CD8-positive, alpha-beta memory T cell (primary cell): ENCODE results near the gene CLIC1. TPM values are rescaled to one million over a fixed set of nuclear protein-coding genes. Genes with fewer than 3 reads are reported as not detected.

ENCODE experiments used
- CTCF ChIA-PET: fragments of 350-600 bp; sonication (Branson Sonifier 250); formaldehyde crosslinking; loops from one replicate; lab custom pipeline; 2021; ENCODE audit warnings: antibody characterized with exemption; lab: Charles Lee
- POLR2A ChIA-PET: fragments of 350-600 bp; sonication (Branson Sonifier 250); formaldehyde crosslinking; loops from one replicate; lab custom pipeline; 2021; ENCODE audit warnings: antibody characterized with exemption; lab: Charles Lee
- DNase-seq, 5 donors: peaks; one replicate each; pipeline versions ENCODE4 v3.0.0 to v3.0.0-alpha.2; 2020 to 2022; ENCODE audit warnings: mixed read lengths in 1 of 5
- H3K27ac ChIP-seq: one replicate; pipeline ENCODE4 v1.7.0; 2013; ENCODE audit warnings: low read depth, mild to moderate bottlenecking, low read length, moderate library complexity
- H3K27me3 ChIP-seq: 2 replicates; pipeline ENCODE4 v1.7.0; 2013; ENCODE audit warnings: low read length, mild to moderate bottlenecking; ENCODE audit not compliant: insufficient read depth, poor library complexity, severe bottlenecking
- H3K36me3 ChIP-seq: 2 replicates; pipeline ENCODE4 v1.7.0; 2013; ENCODE audit warnings: mild to moderate bottlenecking, low read length, moderate library complexity; ENCODE audit not compliant: insufficient read depth
- H3K4me1 ChIP-seq: 2 replicates; pipeline ENCODE4 v1.7.0; 2013; ENCODE audit warnings: mild to moderate bottlenecking, low read length, moderate library complexity; ENCODE audit not compliant: insufficient read depth
- H3K4me3 ChIP-seq: 2 replicates; pipeline ENCODE4 v1.7.0; 2013; ENCODE audit warnings: mild to moderate bottlenecking, low read length
- H3K9me3 ChIP-seq: 2 replicates; pipeline ENCODE4 v1.7.0; 2013; ENCODE audit warnings: mild to moderate bottlenecking, low read length
- H3K27ac Mint-ChIP-seq, 8 donors: one replicate each; pipeline ENCODE4 v1.8.0; 2020 to 2021; ENCODE audit warnings: mixed read lengths in 8 of 8, mild to moderate bottlenecking in 6 of 8, inconsistent platforms in 3 of 8, moderate library complexity in 3 of 8
- H3K27me3 Mint-ChIP-seq, 2 donors: one replicate each; pipeline ENCODE4 v1.8.0; 2020 to 2021; ENCODE audit warnings: mixed read lengths in 2 of 2, mild to moderate bottlenecking in 1 of 2, moderate library complexity in 1 of 2
- H3K36me3 Mint-ChIP-seq, 3 donors: one replicate each; pipeline ENCODE4 v1.8.0; 2020 to 2021; ENCODE audit warnings: mixed read lengths in 3 of 3, inconsistent platforms in 1 of 3, mild to moderate bottlenecking in 1 of 3
- H3K4me1 Mint-ChIP-seq, 3 donors: one replicate each; pipeline ENCODE4 v1.8.0; 2020 to 2021; ENCODE audit warnings: mixed read lengths in 3 of 3, inconsistent platforms in 1 of 3, mild to moderate bottlenecking in 1 of 3
- H3K4me3 Mint-ChIP-seq, 7 donors: one replicate each; pipeline ENCODE4 v1.8.0; 2020 to 2021; ENCODE audit warnings: mixed read lengths in 7 of 7, mild to moderate bottlenecking in 6 of 7, moderate library complexity in 4 of 7, inconsistent platforms in 2 of 7
- H3K9me3 Mint-ChIP-seq, 5 donors: one replicate each; pipeline ENCODE4 v1.8.0; 2020 to 2022; ENCODE audit warnings: mixed read lengths in 5 of 5, mild to moderate bottlenecking in 3 of 5, moderate library complexity in 2 of 5, inconsistent platforms in 1 of 5
- polyA plus RNA-seq: library from polyadenylated mRNA; unstranded; fragments of 300-500 nt; fragmentation: Illumina TruSeq; gene quantifications from one replicate; pipeline ENCODE4 v1.2.3, GENCODE V29; 2021
- total RNA-seq, 2 experiments: library from RNA; stranded (reverse); gene quantifications; one replicate each; pipeline ENCODE4 v1.2.3, GENCODE V29; 2021

The CLIC1 gene
- total and polyA plus RNA-seq, 3 experiments from 2014 or later, result 377 to 657 (median 377) TPM

GRCh38 chr6:31708224-31708623 is 28.1 kb downstream of the CLIC1 start:
- no peak overlapping the region for H3K4me3 Mint-ChIP-seq
- POLR2A ChIA-PET, result no interaction called here
- Histone ChIP-seq H3K27ac (no peak overlapping the region), H3K27me3 (no peaks in the 10 kb centered on the region), H3K36me3 (no peaks in the 10 kb centered on the region), H3K9me3 (no peaks in the 10 kb centered on the region), H3K4me3 (no peak overlapping the region), H3K4me1 (peaks cover 13% of the 10 kb centered on the region)
- peaks cover 0 to 2% (median 0%) of the 10 kb centered on the region in 3 donors for H3K36me3 Mint-ChIP-seq
- CTCF ChIA-PET, result interaction anchor here (0.7 kb wide), 1 partner anchor 119 kb away, joined by 4 read pairs; the partner anchor contains the start of gene HSPA1B
- no peaks in the 10 kb centered on the region for H3K9me3 Mint-ChIP-seq
- H3K27ac Mint-ChIP-seq, result no peak overlapping the region
- H3K27me3 Mint-ChIP-seq, result peaks cover 0 to 1% of the 10 kb centered on the region in 2 donors
- peaks cover 14 to 25% (median 22%) of the 10 kb centered on the region in 3 donors for H3K4me1 Mint-ChIP-seq
- no peak for DNase-seq

GRCh38 chr6:31707701-31708100 is 28.6 kb downstream of the CLIC1 start:
- H3K27me3 Mint-ChIP-seq, result peaks cover 0 to 1% of the 10 kb centered on the region in 2 donors
- no peaks in the 10 kb centered on the region for H3K27me3 ChIP-seq

GRCh38 chr6:31706599-31706998 is 29.7 kb downstream of the CLIC1 start, which contains the start of gene LY6G6F:
TSS of gene LY6G6F (plus strand) at chr6:31706866. CDS start at chr6:31706907, 41 bp downstream.
- Histone ChIP-seq H3K4me3 (no peak within 1 kb of the TSS), H3K36me3 (no peaks in the 10 kb centered on the region), H3K9me3 (no peaks in the 10 kb centered on the region), H3K4me1 (peaks cover 20% of the 10 kb centered on the region), H3K27ac (peak within 1 kb of the TSS; percentile 24), H3K27me3 (no peaks in the 10 kb centered on the region)
- Mint-ChIP-seq H3K27ac (no peak within 1 kb of the TSS), H3K9me3 (no peaks in the 10 kb centered on the region), H3K36me3 (peaks cover 0 to 12% (median 0%) of the 10 kb centered on the region in 3 donors), H3K4me3 (peak within 1 kb of the TSS in 1 of 7 donors; percentile 49), H3K4me1 (peaks cover 24 to 32% (median 31%) of the 10 kb centered on the region in 3 donors), H3K27me3 (peaks cover 0 to 1% of the 10 kb centered on the region in 2 donors)
- no peak for DNase-seq
- ChIA-PET POLR2A (no interaction called here), CTCF (no interaction called here)

More at GRCh38 chr6:31707701-31708100, 28.6 kb downstream of the CLIC1 start:
- peaks cover 16 to 28% (median 25%) of the 10 kb centered on the region in 3 donors for H3K4me1 Mint-ChIP-seq
- Histone ChIP-seq H3K4me3 (no peak overlapping the region), H3K27ac (no peak overlapping the region), H3K9me3 (no peaks in the 10 kb centered on the region), H3K4me1 (peaks cover 13% of the 10 kb centered on the region), H3K36me3 (no peaks in the 10 kb centered on the region)
- H3K27ac Mint-ChIP-seq, result no peak overlapping the region
- ChIA-PET CTCF (no interaction called here), POLR2A (no interaction called here)
- peak in 1 of 5 donors; percentile 30 for DNase-seq
- peaks cover 0 to 6% (median 0%) of the 10 kb centered on the region in 3 donors for H3K36me3 Mint-ChIP-seq
- H3K9me3 Mint-ChIP-seq, result no peaks in the 10 kb centered on the region
- no peak overlapping the region for H3K4me3 Mint-ChIP-seq

GRCh38 chr6:31705931-31706330 is 30.4 kb downstream of the CLIC1 start:
- H3K4me3 Mint-ChIP-seq, result no peak overlapping the region
- no peaks in the 10 kb centered on the region for H3K27me3 ChIP-seq
- peaks cover 0 to 1% of the 10 kb centered on the region in 2 donors for H3K27me3 Mint-ChIP-seq
- no peaks in the 10 kb centered on the region for H3K9me3 Mint-ChIP-seq
- peaks cover 0 to 16% (median 1%) of the 10 kb centered on the region in 3 donors for H3K36me3 Mint-ChIP-seq
- H3K4me3 ChIP-seq, result no peak overlapping the region
- CTCF ChIA-PET, result no interaction called here
- no peak overlapping the region for H3K27ac ChIP-seq
- peaks cover 26 to 32% (median 32%) of the 10 kb centered on the region in 3 donors for H3K4me1 Mint-ChIP-seq
- POLR2A ChIA-PET, result no interaction called here
- no peak for DNase-seq
- H3K4me1 ChIP-seq, result peaks cover 23% of the 10 kb centered on the region
- no peaks in the 10 kb centered on the region for H3K36me3 ChIP-seq
- no peaks in the 10 kb centered on the region for H3K9me3 ChIP-seq
- no peak overlapping the region for H3K27ac Mint-ChIP-seq

- peak within 1 kb of the TSS; percentile 98 for H3K27ac ChIP-seq
- POLR2A ChIA-PET, result interaction anchor here (0.6 to 1.8 kb wide), 13 partner anchors 33 to 1057 kb away, joined by 3 to 13 read pairs (median 7); partner anchors contain the start of genes BAG6, CLIC1, CSNK2B and DXO
- H3K27ac Mint-ChIP-seq, result peak within 1 kb of the TSS; percentile 88 to 100 (median 96)
- H3K36me3 ChIP-seq, result peaks cover 9% of the 10 kb centered on the region
- no peaks in the 10 kb centered on the region for H3K9me3 Mint-ChIP-seq
- peaks cover 24% of the 10 kb centered on the region for H3K4me1 ChIP-seq
- DNase-seq, result peak; percentile 95 to 97 (median 96)
- peaks cover 0 to 1% of the 10 kb centered on the region in 2 donors for H3K27me3 Mint-ChIP-seq
- peaks cover 0 to 33% (median 2%) of the 10 kb centered on the region in 3 donors for H3K36me3 Mint-ChIP-seq
- CTCF ChIA-PET, result interaction anchor here (0.6 to 1.6 kb wide), 8 partner anchors 9 to 302 kb away, joined by 3 to 4 read pairs (median 3); partner anchors contain the start of gene LY6G5C
- H3K9me3 ChIP-seq, result no peaks in the 10 kb centered on the region
- no peaks in the 10 kb centered on the region for H3K27me3 ChIP-seq
- peak within 1 kb of the TSS; percentile 92 to 99 (median 96) for H3K4me3 Mint-ChIP-seq
- H3K4me3 ChIP-seq, result peak within 1 kb of the TSS; percentile 88
- peaks cover 28 to 39% (median 35%) of the 10 kb centered on the region in 3 donors for H3K4me1 Mint-ChIP-seq
Measured at GRCh38 chr6:31702819-31703716, 33.3 kb downstream of the CLIC1 start, which contains the start of gene ABHD16A. TSS of gene ABHD16A (minus strand) at chr6:31703324. CDS start at chr6:31703281, 43 bp downstream.

- H3K4me3 ChIP-seq, result peak overlapping the region; percentile 88
- H3K9me3 Mint-ChIP-seq, result no peaks in the 10 kb centered on the region
- peak overlapping the region; percentile 98 for H3K27ac ChIP-seq
- peak overlapping the region; percentile 92 to 99 (median 96) for H3K4me3 Mint-ChIP-seq
- H3K36me3 Mint-ChIP-seq, result peaks cover 0 to 40% (median 4%) of the 10 kb centered on the region in 3 donors
- H3K9me3 ChIP-seq, result no peaks in the 10 kb centered on the region
- peaks cover 15% of the 10 kb centered on the region for H3K36me3 ChIP-seq
- H3K27me3 Mint-ChIP-seq, result peaks cover 0 to 1% of the 10 kb centered on the region in 2 donors
- H3K27me3 ChIP-seq, result no peaks in the 10 kb centered on the region
- H3K4me1 ChIP-seq, result peaks cover 24% of the 10 kb centered on the region
- ChIA-PET POLR2A (interaction anchor here (0.8 to 1.8 kb wide), 10 partner anchors 33 to 269 kb away, joined by 3 to 13 read pairs (median 6); partner anchors contain the start of genes BAG6, CLIC1, CSNK2B and DXO), CTCF (interaction anchor here (0.7 to 1.6 kb wide), 4 partner anchors 21 to 302 kb away, joined by 3 to 4 read pairs (median 3); partner anchors contain the start of gene LY6G5C)
- H3K27ac Mint-ChIP-seq, result peak overlapping the region; percentile 88 to 100 (median 96)
- peaks cover 35 to 45% (median 41%) of the 10 kb centered on the region in 3 donors for H3K4me1 Mint-ChIP-seq
- no peak for DNase-seq
Measured at GRCh38 chr6:31702405-31702818, 33.9 kb downstream of the CLIC1 start.

GRCh38 chr6:31701666-31702404 is 34.5 kb downstream of the CLIC1 start:
- H3K27ac ChIP-seq, result peak overlapping the region; percentile 98
- Mint-ChIP-seq H3K36me3 (peaks cover 0 to 45% (median 4%) of the 10 kb centered on the region in 3 donors), H3K9me3 (no peaks in the 10 kb centered on the region), H3K27me3 (peaks cover 0 to 2% of the 10 kb centered on the region in 2 donors), H3K4me1 (peaks cover 39 to 48% (median 46%) of the 10 kb centered on the region in 3 donors), H3K27ac (peak overlapping the region; percentile 88 to 100 (median 96)), H3K4me3 (peak overlapping the region; percentile 92 to 99 (median 96))
- POLR2A ChIA-PET, result interaction anchor here (0.6 to 1.8 kb wide), 4 partner anchors 36 to 270 kb away, joined by 3 to 13 read pairs (median 8); partner anchors contain the start of genes BAG6, CSNK2B, DXO and GPANK1
- CTCF ChIA-PET, result interaction anchor here (1.6 kb wide), 1 partner anchor 21 kb away, joined by 3 read pairs; the partner anchor contains the start of gene LY6G5C
- H3K27me3 ChIP-seq, result no peaks in the 10 kb centered on the region
- H3K9me3 ChIP-seq, result no peaks in the 10 kb centered on the region
- peak overlapping the region; percentile 88 for H3K4me3 ChIP-seq
- DNase-seq, result no peak
- H3K4me1 ChIP-seq, result peaks cover 24% of the 10 kb centered on the region
- H3K36me3 ChIP-seq, result peaks cover 18% of the 10 kb centered on the region
